Endothelial cell of umbilical vein (primary cell): ENCODE data around the gene RBM42. TPM values are rescaled to one million over a fixed set of nuclear protein-coding genes. Genes with fewer than 3 reads are reported as not detected.
"Not testable (repeated sequence)": the region's sequence is repeated elsewhere in the genome, so short reads cannot be mapped to it uniquely, and the experiment has no call there.

Experiments
- BruUV-seq: library from RNA; stranded (reverse); fragments of 400-500 nt; replicated peaks from 2 replicates; lab custom pipeline; 2021; lab: Mats Ljungman, UMichigan
- CTCF ChIA-PET: fragments of 300-600, 350-600 bp; sonication (Branson Sonifier 250); formaldehyde crosslinking; loops from one replicate; lab custom pipeline; 2021; ENCODE audit warnings: antibody characterized with exemption, inconsistent platforms; lab: Charles Lee
- POLR2A ChIA-PET: fragments of 300-600, 350-600 bp; sonication (Branson Sonifier 250); formaldehyde crosslinking; loops from one replicate; lab custom pipeline; 2021; ENCODE audit warnings: antibody characterized with exemption, inconsistent platforms; lab: Charles Lee
- DNase-seq: peaks from one replicate; pipeline ENCODE4 v3.0.0-alpha.2; 2011; ENCODE audit warnings: low read depth, low spot score
- FAIRE-seq: peaks from 2 replicates; lab custom pipeline; 2011; peaks lifted over from hg19 to GRCh38; lab: Jason Lieb, UNC
- H2AFZ ChIP-seq: 2 replicates; pipeline ENCODE4 v1.6.0; 2012; ENCODE audit warnings: low read depth, low read length, control low read depth, inconsistent platforms
- H3K27ac ChIP-seq: 2 replicates; pipeline ENCODE4 v1.5.1; 2011; ENCODE audit warnings: low read depth, mild to moderate bottlenecking, control low read depth, low read length, moderate library complexity; ENCODE audit not compliant: insufficient read depth
- H3K27me3 ChIP-seq, 2 experiments: 2 replicates each; pipeline versions ENCODE4 v1.6.0 to v1.6.1; 2011; ENCODE audit warnings: low read length in 2 of 2, mixed read lengths in 1 of 2; ENCODE audit not compliant: control insufficient read depth in 2 of 2, insufficient read depth in 2 of 2
- H3K36me3 ChIP-seq, 2 experiments: 2 replicates in 1 of 2; 3 replicates in 1 of 2; pipeline ENCODE4 v1.5.1; 2011; ENCODE audit warnings: low read length in 2 of 2, mild to moderate bottlenecking in 1 of 2, moderate library complexity in 1 of 2; ENCODE audit not compliant: control insufficient read depth in 2 of 2, insufficient read depth in 2 of 2; ENCODE audit errors: extremely low read depth in 1 of 2
- H3K4me1 ChIP-seq: 3 replicates; pipeline ENCODE4 v1.5.1; 2011; ENCODE audit warnings: mild to moderate bottlenecking, low read length; ENCODE audit not compliant: control insufficient read depth, insufficient read depth; ENCODE audit errors: extremely low read depth
- H3K4me2 ChIP-seq: 2 replicates; pipeline ENCODE4 v1.6.1; 2011; ENCODE audit warnings: low read length, control low read depth, mixed read lengths; ENCODE audit not compliant: insufficient read depth
- H3K4me3 ChIP-seq, 3 experiments: fragments of 200-600 bp in 1 of 3; sonication (generic), shearing (Covaris generic) in 1 of 3; replicated peaks in 1 of 3; 2 replicates each; pipeline ENCODE4 v1.5.1; 2011 to 2016; ENCODE audit warnings: control low read depth in 3 of 3, low read length in 3 of 3, mild to moderate bottlenecking in 2 of 3, inconsistent platforms in 1 of 3, low read depth in 1 of 3, moderate library complexity in 1 of 3; ENCODE audit not compliant: insufficient read depth in 1 of 3
- H3K79me2 ChIP-seq: 2 replicates; pipeline ENCODE4 v1.6.0; 2012; ENCODE audit warnings: low read length, inconsistent platforms; ENCODE audit not compliant: control insufficient read depth, insufficient read depth
- H3K9ac ChIP-seq: replicated peaks from 2 replicates; pipeline ENCODE3; 2011; ENCODE audit warnings: low read length, control low read depth; ENCODE audit not compliant: insufficient read depth; ENCODE audit errors: extremely low read depth
- H3K9me1 ChIP-seq: replicated peaks from 3 replicates; pipeline ENCODE4 v1.6.0; 2011; ENCODE audit warnings: mild to moderate bottlenecking, low read length; ENCODE audit not compliant: control insufficient read depth, insufficient read depth; ENCODE audit errors: extremely low read depth
- H3K9me3 ChIP-seq: replicated peaks from 2 replicates; pipeline ENCODE4 v1.5.1; 2012; ENCODE audit warnings: low read length, inconsistent platforms; ENCODE audit not compliant: control insufficient read depth, insufficient read depth
- H4K20me1 ChIP-seq: replicated peaks from 2 replicates; pipeline ENCODE3; 2011; ENCODE audit warnings: mild to moderate bottlenecking, low read length; ENCODE audit not compliant: control insufficient read depth, insufficient read depth; ENCODE audit errors: extremely low read depth
- EZH2 ChIP-seq: IDR thresholded peaks from 2 replicates; pipeline ENCODE4 v1.6.1; 2012; ENCODE audit warnings: borderline replicate concordance, low read depth, mild to moderate bottlenecking, moderate library complexity, low read length, inconsistent platforms; ENCODE audit not compliant: severe bottlenecking
- FOS ChIP-seq: IDR thresholded peaks from 2 replicates; pipeline ENCODE4 v1.6.1; 2011; ENCODE audit warnings: mild to moderate bottlenecking, low read length, moderate library complexity, borderline replicate concordance; ENCODE audit not compliant: insufficient read depth
- GATA2 ChIP-seq: IDR thresholded peaks from 2 replicates; pipeline ENCODE4 v1.7.0; 2011; ENCODE audit warnings: low read depth, mild to moderate bottlenecking, moderate library complexity, mixed read lengths, low read length; ENCODE audit not compliant: insufficient read length, insufficient read depth
- JUN ChIP-seq: IDR thresholded peaks from 2 replicates; pipeline ENCODE4 v1.6.1; 2011; ENCODE audit warnings: borderline replicate concordance, low read depth; ENCODE audit not compliant: insufficient read length, insufficient read depth
- MYC ChIP-seq: IDR thresholded peaks from one replicate; pipeline ENCODE4 v1.6.1; 2011; ENCODE audit warnings: mild to moderate bottlenecking, low read depth, low read length
- POLR2A ChIP-seq: IDR thresholded peaks from 2 replicates; pipeline ENCODE4 v1.6.1; 2012; ENCODE audit warnings: low read depth, mild to moderate bottlenecking, control low read depth, low read length
- POLR2AphosphoS5 ChIP-seq: IDR thresholded peaks from 2 replicates; pipeline ENCODE4 v1.6.1; 2012; ENCODE audit warnings: low read depth, mild to moderate bottlenecking, control low read depth, low read length, moderate library complexity; ENCODE audit not compliant: insufficient read depth
- dilution Hi-C: fragments of 300-500 bp; cut with MboI; formaldehyde crosslinking; loops from one replicate; pipeline ENCODE4 v1.15.0; 2019; ENCODE audit warnings: low sequenced_read_pairs; ENCODE audit not compliant: extremely low pct_ligation_motif_present
- intact Hi-C: fragments of 100-400 bp; cut with micrococcal nuclease; formaldehyde crosslinking; loops from one replicate; pipeline ENCODE4 v1.10.0; 2022
- polyA plus RNA-seq, 4 experiments: library from polyadenylated mRNA; depleted of rRNA in 3 of 4; stranded (reverse) in 3 of 4; unstranded in 1 of 4; fragments of >200 nt; gene quantifications; 2 replicates each; pipeline versions ENCODE4 v1.2.1 to v1.2.3, GENCODE V29; 2011 to 2012; ENCODE audit warnings: missing spikeins in 1 of 4
- total RNA-seq: library from RNA; stranded (reverse); gene quantifications from 2 replicates; pipeline ENCODE4 v1.2.3, GENCODE V29; 2021
- TF ChIP-seq, protein P1 (sequence below), 2 donors: IDR thresholded peaks; 1 replicate in 1 of 2; 2 replicates in 1 of 2; pipeline ENCODE4 v1.5.1; 2011; ENCODE audit warnings: low read length in 2 of 2, mild to moderate bottlenecking in 2 of 2, moderate library complexity in 2 of 2, control low read depth in 1 of 2, inconsistent platforms in 1 of 2, low read depth in 1 of 2; ENCODE audit not compliant: insufficient read depth in 1 of 2; ENCODE audit errors: extremely low read depth in 1 of 2

Gene RBM42
- total and polyA plus RNA-seq, 2 donors (not counting 3 experiments of a cell fraction or from before 2014, with no cell fraction given) = 78.3 to 97.3 TPM

DNA sequence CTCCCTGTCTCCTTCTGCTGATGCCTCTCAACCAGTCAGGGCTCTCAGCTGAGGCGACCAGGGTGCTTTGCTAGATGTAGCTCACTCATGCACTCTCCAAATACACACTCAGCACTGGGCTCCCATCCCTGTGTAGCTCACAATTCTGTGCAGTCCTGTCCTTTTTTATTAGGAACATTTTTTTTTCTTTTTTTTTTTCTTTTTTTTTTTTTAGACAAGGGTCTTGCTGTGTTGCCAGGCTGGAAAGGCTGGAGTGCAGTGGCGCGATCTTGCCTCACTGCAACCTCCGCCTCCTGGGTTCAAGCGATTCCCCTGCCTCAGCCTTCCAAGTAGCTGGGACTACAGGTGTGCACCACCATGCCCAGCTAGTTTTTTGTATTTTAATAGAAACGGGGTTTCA lies 26.0 kb downstream of the RBM42 start:
- H3K79me2 ChIP-seq, H3K4me3 ChIP-seq, H3K9ac ChIP-seq, H3K9me3 ChIP-seq, H2AFZ ChIP-seq, H3K27ac ChIP-seq, BruUV-seq, DNase-seq, H3K4me1 ChIP-seq, FAIRE-seq, intact Hi-C loops, H3K4me2 ChIP-seq, H3K9me1 ChIP-seq, dilution Hi-C loops, H4K20me1 ChIP-seq, H3K27me3 ChIP-seq: not testable (repeated sequence)
- ChIA-PET POLR2A (interaction anchor here (0.5 kb wide), 1 partner anchor 19 kb away, joined by 3 read pairs; no protein-coding TSS in a partner anchor), CTCF (interaction anchor here (1.5 to 1.8 kb wide), 2 partner anchors 10 kb away, joined by 5 read pairs; no protein-coding TSS in a partner anchor)
- peaks cover 9 to 20% of the 10 kb centered on the region in 2 experiments for H3K36me3 ChIP-seq

DNA sequence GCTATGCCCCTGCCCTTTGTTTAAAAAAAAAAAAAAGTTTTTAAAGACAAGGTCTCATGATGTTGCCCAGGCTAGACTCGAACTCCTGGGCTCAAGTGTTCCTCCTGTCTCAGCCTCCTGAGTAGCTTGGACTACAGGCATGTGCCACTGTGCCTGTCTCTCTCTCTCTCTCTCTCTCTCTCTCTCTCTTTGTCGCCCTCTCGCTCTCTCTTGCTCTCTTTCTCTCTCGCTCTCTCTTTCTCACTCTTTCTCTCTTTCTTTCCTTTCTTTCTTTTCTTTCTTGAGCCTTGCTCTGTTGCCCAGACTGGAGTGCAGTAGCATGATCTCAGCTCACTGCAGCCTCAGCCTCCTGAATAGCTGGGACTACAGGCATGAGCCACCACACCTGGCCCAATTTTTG lies 26.8 kb downstream of the RBM42 start:
- no peak for DNase-seq
- dilution Hi-C loops = no loop called here
- H3K36me3 ChIP-seq = peaks cover 9 to 20% of the 10 kb centered on the region in 2 experiments
- H3K27me3 ChIP-seq = no peaks in the 10 kb centered on the region
- H3K4me3 ChIP-seq = no peak overlapping the region
- POLR2A ChIA-PET = no interaction called here
- H4K20me1 ChIP-seq = no peaks in the 10 kb centered on the region
- no peaks in the 10 kb centered on the region for H3K4me1 ChIP-seq
- no peak overlapping the region for H2AFZ ChIP-seq
- FAIRE-seq = no peak
- H3K79me2 ChIP-seq = peaks cover 3% of the 10 kb centered on the region
- intact Hi-C loops = no loop called here
- H3K4me2 ChIP-seq = no peak overlapping the region
- H3K9me1 ChIP-seq = no peaks in the 10 kb centered on the region
- H3K9me3 ChIP-seq = no peaks in the 10 kb centered on the region
- TF ChIP-seq EZH2 (no peak), POLR2A (no peak), FOS (no peak), POLR2AphosphoS5 (no peak), GATA2 (no peak), JUN (no peak), MYC (no peak)
- TF ChIP-seq, protein P1, sequence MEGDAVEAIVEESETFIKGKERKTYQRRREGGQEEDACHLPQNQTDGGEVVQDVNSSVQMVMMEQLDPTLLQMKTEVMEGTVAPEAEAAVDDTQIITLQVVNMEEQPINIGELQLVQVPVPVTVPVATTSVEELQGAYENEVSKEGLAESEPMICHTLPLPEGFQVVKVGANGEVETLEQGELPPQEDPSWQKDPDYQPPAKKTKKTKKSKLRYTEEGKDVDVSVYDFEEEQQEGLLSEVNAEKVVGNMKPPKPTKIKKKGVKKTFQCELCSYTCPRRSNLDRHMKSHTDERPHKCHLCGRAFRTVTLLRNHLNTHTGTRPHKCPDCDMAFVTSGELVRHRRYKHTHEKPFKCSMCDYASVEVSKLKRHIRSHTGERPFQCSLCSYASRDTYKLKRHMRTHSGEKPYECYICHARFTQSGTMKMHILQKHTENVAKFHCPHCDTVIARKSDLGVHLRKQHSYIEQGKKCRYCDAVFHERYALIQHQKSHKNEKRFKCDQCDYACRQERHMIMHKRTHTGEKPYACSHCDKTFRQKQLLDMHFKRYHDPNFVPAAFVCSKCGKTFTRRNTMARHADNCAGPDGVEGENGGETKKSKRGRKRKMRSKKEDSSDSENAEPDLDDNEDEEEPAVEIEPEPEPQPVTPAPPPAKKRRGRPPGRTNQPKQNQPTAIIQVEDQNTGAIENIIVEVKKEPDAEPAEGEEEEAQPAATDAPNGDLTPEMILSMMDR (IDR thresholded peaks at IDR 0.05; ENCODE audit: extremely low read depth in 1 of 2, insufficient read depth in 1 of 2, low read depth in 1 of 2, low read length in 2 of 2) = no peak
- no TSS peak for BruUV-seq
- no peak overlapping the region for H3K27ac ChIP-seq
- CTCF ChIA-PET = interaction anchor here (1.8 kb wide), 1 partner anchor 9 kb away, joined by 5 read pairs; no protein-coding TSS in a partner anchor
- H3K9ac ChIP-seq = no peak overlapping the region
